Heart left ventricle (tissue), 13 donors: ENCODE measurements around the gene JUN.

ENCODE experiments used
- CTCF ChIP-seq, 12 donors: fragments of 200-600 bp; sonication (generic) in 4 of 12; IDR thresholded peaks; one replicate each; pipeline versions ENCODE4 v1.5.0 to v1.8.0; 2018 to 2022; ENCODE audit warnings: antibody characterized with exemption in 12 of 12, mild to moderate bottlenecking in 5 of 12
- POLR2A ChIP-seq, 2 donors: fragments of 450-650 bp; IDR thresholded peaks; one replicate each; pipeline ENCODE4 v1.6.1; 2017; ENCODE audit warnings: antibody characterized with exemption in 2 of 2, mild to moderate bottlenecking in 2 of 2, moderate library complexity in 2 of 2
- donor health status: ischemic (EF 13 %, LVEDD 7.1; RV severe dilation, severe dysfunction).
- donor health status: DM: no; HTN: yes; CAD: no.
- donor health status: DM: no; HTN: no; CAD: no.
- donor health status: ischemic (EF 25% LVEDD 6.9; RV normal size, moderate dysfunction).
- donor health status: ischemic (EF 25% LVEDD 5.7; RV mildly dilated, moderate dysfunction).
- donor health status: ischemic (EF 35%, LVEDD 5.7; RV mildly dilated, moderate dysfunction).
- donor health status: nonischemic (EF 11% LVEDD 7.7; RV severe dilation, severe dysfunction).
- donor health status: DM: yes; HTN: yes; CAD: no.
- donor health status: PGD.
- donor health status: ischemic (EF 29% LVEDD 5.4; RV normal size, mild dysfunction).
- donor health status: nonischemic (EF 23%, LVEDD 6.1; RV moderate dilation, normal function).

DNA sequence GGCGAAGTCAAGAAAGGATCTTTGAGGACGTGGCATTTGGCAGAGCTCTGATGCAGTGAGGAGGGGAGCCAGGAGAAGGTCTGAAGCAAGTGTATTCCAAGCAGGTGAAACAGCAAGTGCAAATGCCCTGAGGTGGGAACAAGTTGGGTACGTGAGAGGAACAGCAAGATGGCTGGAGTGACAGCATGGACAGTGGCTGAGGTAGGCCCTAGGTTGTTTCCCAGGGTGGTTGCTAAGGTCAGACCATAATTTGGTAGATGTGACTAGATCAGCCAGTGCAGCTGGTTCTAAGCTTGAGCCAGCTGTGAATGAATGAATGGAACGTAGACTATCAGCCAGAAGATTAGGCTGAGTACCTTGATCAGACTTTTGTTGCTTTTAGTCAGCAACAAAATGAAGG, 37.5 kb upstream of the JUN start:
- TF ChIP-seq CTCF (IDR thresholded peaks at IDR 0.05) (no peak), POLR2A (IDR thresholded peaks at IDR 0.05) (no peak)
